IPS-18c (cell line): ENCODE measurements around the gene HEYL.
A peak's percentile ranks its signal among the peaks of the same experiment; 100 is the strongest.

Source experiments
- H3K4me3 ChIP-seq: 2 replicates; pipeline ENCODE4 v1.7.0; 2013; ENCODE audit warnings: low read depth, mild to moderate bottlenecking, low read length, moderate library complexity; ENCODE audit not compliant: insufficient read depth
- H3K9me3 ChIP-seq: one replicate; pipeline ENCODE4 v1.6.1; 2013; ENCODE audit warnings: mild to moderate bottlenecking, low read length, moderate library complexity; ENCODE audit not compliant: control insufficient read depth, insufficient read depth

HEYL gene

GRCh38 chr1:39650431-39650830 is 11.0 kb upstream of the HEYL start:
- H3K9me3 ChIP-seq, result no peaks in the 10 kb centered on the region
- no peak overlapping the region for H3K4me3 ChIP-seq

GRCh38 chr1:39649636-39650185 is 10.3 kb upstream of the HEYL start:
- H3K4me3 ChIP-seq, result no peak overlapping the region
- no peaks in the 10 kb centered on the region for H3K9me3 ChIP-seq

- H3K9me3 ChIP-seq, result no peaks in the 10 kb centered on the region
- no peak overlapping the region for H3K4me3 ChIP-seq
Observed at GRCh38 chr1:39648496-39648895, 9.1 kb upstream of the HEYL start.

- no peak overlapping the region for H3K4me3 ChIP-seq
- no peaks in the 10 kb centered on the region for H3K9me3 ChIP-seq
Observed at GRCh38 chr1:39647247-39647646, 7.8 kb upstream of the HEYL start.

- no peak overlapping the region for H3K4me3 ChIP-seq
Observed at GRCh38 chr1:39646232-39647081, 7.0 kb upstream of the HEYL start.

GRCh38 chr1:39645411-39646043 is 6.1 kb upstream of the HEYL start:
- no peaks in the 10 kb centered on the region for H3K9me3 ChIP-seq
- no peak overlapping the region for H3K4me3 ChIP-seq

More at GRCh38 chr1:39646232-39647081, 7.0 kb upstream of the HEYL start:
- H3K9me3 ChIP-seq, result no peaks in the 10 kb centered on the region

- no peak overlapping the region for H3K4me3 ChIP-seq
- H3K9me3 ChIP-seq, result peaks cover 2% of the 10 kb centered on the region
Observed at GRCh38 chr1:39643705-39644104, 4.3 kb upstream of the HEYL start.

- Histone ChIP-seq H3K9me3 (peaks cover 2% of the 10 kb centered on the region), H3K4me3 (no peak overlapping the region)
Observed at GRCh38 chr1:39642796-39643195, 3.4 kb upstream of the HEYL start.

- H3K4me3 ChIP-seq, result no peak overlapping the region
- peaks cover 2% of the 10 kb centered on the region for H3K9me3 ChIP-seq
Observed at GRCh38 chr1:39640861-39641260, 1.4 kb upstream of the HEYL start.

GRCh38 chr1:39638965-39639304 is 508 bp downstream of the HEYL start:
- peaks cover 2% of the 10 kb centered on the region for H3K9me3 ChIP-seq
- H3K4me3 ChIP-seq, result peak overlapping the region; percentile 64

GRCh38 chr1:39637361-39637760 is 2.1 kb downstream of the HEYL start:
- Histone ChIP-seq H3K4me3 (no peak overlapping the region), H3K9me3 (peaks cover 2% of the 10 kb centered on the region)

GRCh38 chr1:39635871-39636210 is 3.6 kb downstream of the HEYL start:
- H3K4me3 ChIP-seq, result no peak overlapping the region
- H3K9me3 ChIP-seq, result peaks cover 2% of the 10 kb centered on the region

GRCh38 chr1:39635205-39635870 is 4.1 kb downstream of the HEYL start:
- H3K9me3 ChIP-seq, result peaks cover 2% of the 10 kb centered on the region
- no peak overlapping the region for H3K4me3 ChIP-seq

GRCh38 chr1:39633422-39633821 is 6.0 kb downstream of the HEYL start:
- Histone ChIP-seq H3K4me3 (peak overlapping the region; percentile 5; the same call in 1 of the 2 replicates), H3K9me3 (no peaks in the 10 kb centered on the region)

GRCh38 chr1:39632682-39633417 is 6.6 kb downstream of the HEYL start:
- Histone ChIP-seq H3K4me3 (peak overlapping the region; percentile 26; the same call in 1 of the 2 replicates), H3K9me3 (no peaks in the 10 kb centered on the region)

- Histone ChIP-seq H3K9me3 (no peaks in the 10 kb centered on the region), H3K4me3 (no peak overlapping the region)
Observed at GRCh38 chr1:39632323-39632681, 7.1 kb downstream of the HEYL start.
